IPS-18a (cell line): Measurements from ENCODE around the gene FITM1.

Experiments used
- H3K27ac ChIP-seq: one replicate; pipeline ENCODE4 v1.5.1; 2013; ENCODE audit warnings: low read length
- H3K27me3 ChIP-seq: one replicate; pipeline ENCODE4 v1.6.1; 2013; ENCODE audit warnings: mild to moderate bottlenecking, low read length; ENCODE audit not compliant: control insufficient read depth, insufficient read depth
- H3K36me3 ChIP-seq: one replicate; pipeline ENCODE4 v1.6.1; 2013; ENCODE audit warnings: low read depth, low read length; ENCODE audit not compliant: control insufficient read depth
- H3K4me1 ChIP-seq: one replicate; pipeline ENCODE4 v1.6.1; 2013; ENCODE audit warnings: low read depth, low read length; ENCODE audit not compliant: control insufficient read depth
- H3K4me3 ChIP-seq: one replicate; pipeline ENCODE4 v1.5.1; 2013; ENCODE audit warnings: low read length
- H3K9ac ChIP-seq: one replicate; pipeline ENCODE4 v1.6.1; 2013; ENCODE audit warnings: mild to moderate bottlenecking, low read length, moderate library complexity
- H3K9me3 ChIP-seq: one replicate; pipeline ENCODE4 v1.6.1; 2013; ENCODE audit warnings: low read depth, low read length; ENCODE audit not compliant: control insufficient read depth

Gene FITM1

GRCh38 chr14:24159777-24160498 is 29.5 kb downstream of the FITM1 start:
- Histone ChIP-seq H3K36me3 (peaks cover 45% of the 10 kb centered on the region), H3K9me3 (no peaks in the 10 kb centered on the region), H3K4me1 (peaks cover 6% of the 10 kb centered on the region), H3K27ac (no peak overlapping the region), H3K4me3 (no peak overlapping the region), H3K27me3 (no peaks in the 10 kb centered on the region), H3K9ac (no peak overlapping the region)

GRCh38 chr14:24160499-24160849 is 30.0 kb downstream of the FITM1 start:
- Histone ChIP-seq H3K36me3 (peaks cover 44% of the 10 kb centered on the region), H3K4me3 (no peak overlapping the region), H3K4me1 (peaks cover 6% of the 10 kb centered on the region), H3K9ac (no peak overlapping the region), H3K27ac (no peak overlapping the region), H3K27me3 (no peaks in the 10 kb centered on the region), H3K9me3 (no peaks in the 10 kb centered on the region)

GRCh38 chr14:24160850-24161804 is 30.7 kb downstream of the FITM1 start, which contains the start of gene IRF9:
Gene IRF9, plus strand, starts transcription at chr14:24161265. Its CDS starts 880 bp downstream, at chr14:24162145.
- Histone ChIP-seq H3K27ac (no peak within 1 kb of the TSS), H3K27me3 (no peaks in the 10 kb centered on the region), H3K36me3 (peaks cover 37% of the 10 kb centered on the region), H3K4me1 (peaks cover 6% of the 10 kb centered on the region), H3K9ac (no peak within 1 kb of the TSS), H3K4me3 (peak within 1 kb of the TSS; percentile 35), H3K9me3 (no peaks in the 10 kb centered on the region)

- no peak overlapping the region for H3K4me3 ChIP-seq
- no peak overlapping the region for H3K9ac ChIP-seq
- no peak overlapping the region for H3K27ac ChIP-seq
- H3K36me3 ChIP-seq, result peaks cover 32% of the 10 kb centered on the region
- H3K4me1 ChIP-seq, result peaks cover 6% of the 10 kb centered on the region
- no peaks in the 10 kb centered on the region for H3K9me3 ChIP-seq
- no peaks in the 10 kb centered on the region for H3K27me3 ChIP-seq
These were observed 31.6 kb downstream of the FITM1 start for GRCh38 chr14:24162093-24162492.

GRCh38 chr14:24164518-24164991 is 34.1 kb downstream of the FITM1 start:
- Histone ChIP-seq H3K36me3 (peaks cover 20% of the 10 kb centered on the region), H3K9ac (no peak overlapping the region), H3K4me3 (no peak overlapping the region), H3K4me1 (peaks cover 6% of the 10 kb centered on the region), H3K27ac (no peak overlapping the region), H3K9me3 (no peaks in the 10 kb centered on the region), H3K27me3 (no peaks in the 10 kb centered on the region)

- H3K27me3 ChIP-seq, result no peaks in the 10 kb centered on the region
- no peaks in the 10 kb centered on the region for H3K9me3 ChIP-seq
- no peak overlapping the region for H3K9ac ChIP-seq
- no peak overlapping the region for H3K27ac ChIP-seq
- H3K4me1 ChIP-seq, result peaks cover 5% of the 10 kb centered on the region
- H3K4me3 ChIP-seq, result no peak overlapping the region
- peaks cover 8% of the 10 kb centered on the region for H3K36me3 ChIP-seq
These were observed 35.3 kb downstream of the FITM1 start for GRCh38 chr14:24165785-24166184.

- H3K4me1 ChIP-seq, result peaks cover 5% of the 10 kb centered on the region
- no peaks in the 10 kb centered on the region for H3K27me3 ChIP-seq
- H3K27ac ChIP-seq, result no peak overlapping the region
- H3K9me3 ChIP-seq, result no peaks in the 10 kb centered on the region
- H3K9ac ChIP-seq, result no peak overlapping the region
- peaks cover 7% of the 10 kb centered on the region for H3K36me3 ChIP-seq
- no peak overlapping the region for H3K4me3 ChIP-seq
These were observed 37.1 kb downstream of the FITM1 start for GRCh38 chr14:24167469-24168114.

- H3K27me3 ChIP-seq, result no peaks in the 10 kb centered on the region
- H3K4me1 ChIP-seq, result peaks cover 5% of the 10 kb centered on the region
- H3K36me3 ChIP-seq, result peaks cover 3% of the 10 kb centered on the region
- peak within 1 kb of the TSS; percentile 16 for H3K9ac ChIP-seq
- H3K9me3 ChIP-seq, result no peaks in the 10 kb centered on the region
- H3K4me3 ChIP-seq, result peak within 1 kb of the TSS; percentile 57
- H3K27ac ChIP-seq, result no peak within 1 kb of the TSS
These were observed 41.2 kb downstream of the FITM1 start, which contains the start of gene REC8 for GRCh38 chr14:24171422-24172260. Gene REC8, plus strand, starts transcription at chr14:24172080. Its CDS starts 473 bp downstream, at chr14:24172553.

GRCh38 chr14:24172261-24172860 is 41.9 kb downstream of the FITM1 start:
- Histone ChIP-seq H3K27ac (no peak overlapping the region), H3K4me1 (peaks cover 5% of the 10 kb centered on the region), H3K4me3 (peak overlapping the region; percentile 57), H3K9me3 (no peaks in the 10 kb centered on the region), H3K9ac (peak overlapping the region; percentile 16), H3K27me3 (no peaks in the 10 kb centered on the region), H3K36me3 (peaks cover 4% of the 10 kb centered on the region)

- peak overlapping the region; percentile 57 for H3K4me3 ChIP-seq
These were observed 42.4 kb downstream of the FITM1 start for GRCh38 chr14:24172871-24173281.

More at GRCh38 chr14:24172871-24173281, 42.4 kb downstream of the FITM1 start:
- H3K9me3 ChIP-seq, result no peaks in the 10 kb centered on the region
- H3K36me3 ChIP-seq, result peaks cover 8% of the 10 kb centered on the region
- H3K4me1 ChIP-seq, result peaks cover 5% of the 10 kb centered on the region
- H3K27me3 ChIP-seq, result no peaks in the 10 kb centered on the region
- H3K27ac ChIP-seq, result no peak overlapping the region
- H3K9ac ChIP-seq, result no peak overlapping the region
